K562 (cell line): ENCODE results near the gene ACE. TPM values are rescaled to one million over a fixed set of nuclear protein-coding genes. Genes with fewer than 3 reads are reported as not detected.
A peak's percentile ranks its signal among the peaks of the same experiment; 100 is the strongest.

ENCODE experiments used
- BHLHE40 ChIP-seq: IDR thresholded peaks from 2 replicates; pipeline ENCODE4 v1.6.1; 2011; ENCODE audit warnings: low read length, improper control_type of control experiment
- FOXA3 ChIP-seq, 2 experiments: fragments of 450-650 bp in 1 of 2; sonication (generic) in 1 of 2; formaldehyde crosslinking; IDR thresholded peaks in 1 of 2; conservative IDR thresholded peaks in 1 of 2; 2 replicates each; pipeline versions ENCODE4 v1.4.0 to v1.8.0; 2020 to 2022; ENCODE audit warnings: mild to moderate bottlenecking in 2 of 2, missing genetic modification reagents in 1 of 2
- HMG20B ChIP-seq: fragments of 250-450 bp; sonication (Bioruptor Pico); IDR thresholded peaks from 2 replicates; pipeline ENCODE4 v1.5.0; 2021; ENCODE audit warnings: mild to moderate bottlenecking
- KAT8 ChIP-seq: fragments of 450-650 bp; IDR thresholded peaks from 2 replicates; pipeline ENCODE4 v1.6.1; 2016; ENCODE audit warnings: low read depth, mild to moderate bottlenecking
- PHF8 ChIP-seq: fragments of 200-600 bp; sonication (generic); IDR thresholded peaks from 2 replicates; pipeline ENCODE4 v1.6.1; 2012; ENCODE audit warnings: mixed run types, mild to moderate bottlenecking, inconsistent platforms, low read length, moderate library complexity, borderline replicate concordance
- ZNF274 ChIP-seq: IDR thresholded peaks from 2 replicates; pipeline ENCODE4 v1.6.1; 2011; ENCODE audit warnings: low read depth, mild to moderate bottlenecking, low read length, moderate library complexity, borderline replicate concordance
- polyA plus RNA-seq, 8 experiments: library from polyadenylated mRNA; depleted of rRNA in 4 of 8; stranded (reverse) in 5 of 8; unstranded in 3 of 8; fragments of >200 nt; fragmentation: Nextera tagmentation in 2 of 8; fragmentation: Illumina TruSeq in 1 of 8; extraction: Ambion mirVana in 2 of 8; extraction: Trizol in 1 of 8; gene quantifications; 2 replicates each; pipeline versions ENCODE4 v1.2.1 to v1.2.3, GENCODE V29; 2011 to 2014; ENCODE audit warnings: inconsistent platforms in 1 of 8, missing spikeins in 1 of 8
- total RNA-seq, 7 experiments: library from RNA; depleted of rRNA in 6 of 7; stranded (reverse); fragments of >200 nt in 6 of 7; fragmentation: Illumina TruSeq in 2 of 7; extraction: Trizol in 2 of 7; gene quantifications; 2 replicates each; pipeline versions ENCODE4 v1.2.1 to v1.2.3, GENCODE V29; 2011 to 2021; ENCODE audit warnings: low replicate concordance in 1 of 7
- TF ChIP-seq, protein P1 (sequence below): fragments of 450-650 bp; IDR thresholded peaks from 2 replicates; pipeline ENCODE4 v1.6.1; 2016; ENCODE audit warnings: mild to moderate bottlenecking, moderate library complexity
- TF ChIP-seq, protein P2 (sequence below): fragments of 250-450 bp; sonication (Bioruptor Pico); IDR thresholded peaks from 2 replicates; pipeline ENCODE4 v1.5.0; 2021

Gene ACE
- total and polyA plus RNA-seq, 9 of the 15 experiments (the other 6 are each of a cell fraction or from before 2014, with no cell fraction given) = 0.07 to 2.5 (median 0.47) TPM; not detected in 1

DNA sequence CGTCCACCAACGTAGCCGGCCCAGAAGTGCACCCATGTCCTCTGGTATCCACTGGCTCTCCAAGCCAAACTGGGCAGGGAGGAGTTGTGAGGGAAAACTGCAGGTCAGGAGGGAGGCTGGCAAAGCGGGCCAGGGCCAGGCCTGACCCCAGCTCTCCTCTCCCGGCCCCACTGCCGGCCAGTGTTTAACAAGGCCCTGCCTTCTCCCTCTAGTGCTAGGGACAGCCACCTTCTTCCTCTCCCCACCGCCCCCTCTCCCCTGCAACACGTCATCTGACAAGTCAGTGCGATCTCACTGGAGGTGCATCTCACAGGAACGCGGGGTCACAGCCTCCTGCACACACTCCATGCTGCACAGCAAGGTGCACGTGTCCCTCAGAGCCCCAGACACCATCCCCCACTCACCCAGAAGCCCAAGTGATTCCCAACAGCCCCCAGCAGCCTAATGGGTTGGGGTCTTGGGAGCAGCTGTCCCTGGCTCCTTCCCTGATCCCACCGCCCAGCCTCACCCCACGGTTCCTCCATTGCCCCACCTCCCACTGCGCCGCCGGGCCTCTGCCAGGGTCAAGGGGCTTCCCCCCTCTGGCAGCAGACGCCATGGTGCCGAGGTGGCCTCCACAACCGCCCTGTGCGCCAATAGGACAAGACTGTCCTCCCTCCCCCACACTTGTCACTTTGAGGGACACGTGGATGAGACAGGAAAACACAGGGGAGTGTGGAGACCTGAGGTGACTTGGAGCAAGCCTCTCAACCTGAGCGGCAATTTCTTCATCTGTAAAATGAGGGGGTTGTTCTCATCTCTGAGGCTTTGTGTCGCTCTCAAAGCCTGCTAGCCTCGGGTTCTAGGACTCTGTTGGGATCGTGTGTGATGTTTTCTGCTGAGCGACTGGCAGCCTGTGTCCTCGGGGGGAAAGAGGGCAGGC, 1.1 kb upstream of the ACE start (continued):
- TF ChIP-seq, protein P1, sequence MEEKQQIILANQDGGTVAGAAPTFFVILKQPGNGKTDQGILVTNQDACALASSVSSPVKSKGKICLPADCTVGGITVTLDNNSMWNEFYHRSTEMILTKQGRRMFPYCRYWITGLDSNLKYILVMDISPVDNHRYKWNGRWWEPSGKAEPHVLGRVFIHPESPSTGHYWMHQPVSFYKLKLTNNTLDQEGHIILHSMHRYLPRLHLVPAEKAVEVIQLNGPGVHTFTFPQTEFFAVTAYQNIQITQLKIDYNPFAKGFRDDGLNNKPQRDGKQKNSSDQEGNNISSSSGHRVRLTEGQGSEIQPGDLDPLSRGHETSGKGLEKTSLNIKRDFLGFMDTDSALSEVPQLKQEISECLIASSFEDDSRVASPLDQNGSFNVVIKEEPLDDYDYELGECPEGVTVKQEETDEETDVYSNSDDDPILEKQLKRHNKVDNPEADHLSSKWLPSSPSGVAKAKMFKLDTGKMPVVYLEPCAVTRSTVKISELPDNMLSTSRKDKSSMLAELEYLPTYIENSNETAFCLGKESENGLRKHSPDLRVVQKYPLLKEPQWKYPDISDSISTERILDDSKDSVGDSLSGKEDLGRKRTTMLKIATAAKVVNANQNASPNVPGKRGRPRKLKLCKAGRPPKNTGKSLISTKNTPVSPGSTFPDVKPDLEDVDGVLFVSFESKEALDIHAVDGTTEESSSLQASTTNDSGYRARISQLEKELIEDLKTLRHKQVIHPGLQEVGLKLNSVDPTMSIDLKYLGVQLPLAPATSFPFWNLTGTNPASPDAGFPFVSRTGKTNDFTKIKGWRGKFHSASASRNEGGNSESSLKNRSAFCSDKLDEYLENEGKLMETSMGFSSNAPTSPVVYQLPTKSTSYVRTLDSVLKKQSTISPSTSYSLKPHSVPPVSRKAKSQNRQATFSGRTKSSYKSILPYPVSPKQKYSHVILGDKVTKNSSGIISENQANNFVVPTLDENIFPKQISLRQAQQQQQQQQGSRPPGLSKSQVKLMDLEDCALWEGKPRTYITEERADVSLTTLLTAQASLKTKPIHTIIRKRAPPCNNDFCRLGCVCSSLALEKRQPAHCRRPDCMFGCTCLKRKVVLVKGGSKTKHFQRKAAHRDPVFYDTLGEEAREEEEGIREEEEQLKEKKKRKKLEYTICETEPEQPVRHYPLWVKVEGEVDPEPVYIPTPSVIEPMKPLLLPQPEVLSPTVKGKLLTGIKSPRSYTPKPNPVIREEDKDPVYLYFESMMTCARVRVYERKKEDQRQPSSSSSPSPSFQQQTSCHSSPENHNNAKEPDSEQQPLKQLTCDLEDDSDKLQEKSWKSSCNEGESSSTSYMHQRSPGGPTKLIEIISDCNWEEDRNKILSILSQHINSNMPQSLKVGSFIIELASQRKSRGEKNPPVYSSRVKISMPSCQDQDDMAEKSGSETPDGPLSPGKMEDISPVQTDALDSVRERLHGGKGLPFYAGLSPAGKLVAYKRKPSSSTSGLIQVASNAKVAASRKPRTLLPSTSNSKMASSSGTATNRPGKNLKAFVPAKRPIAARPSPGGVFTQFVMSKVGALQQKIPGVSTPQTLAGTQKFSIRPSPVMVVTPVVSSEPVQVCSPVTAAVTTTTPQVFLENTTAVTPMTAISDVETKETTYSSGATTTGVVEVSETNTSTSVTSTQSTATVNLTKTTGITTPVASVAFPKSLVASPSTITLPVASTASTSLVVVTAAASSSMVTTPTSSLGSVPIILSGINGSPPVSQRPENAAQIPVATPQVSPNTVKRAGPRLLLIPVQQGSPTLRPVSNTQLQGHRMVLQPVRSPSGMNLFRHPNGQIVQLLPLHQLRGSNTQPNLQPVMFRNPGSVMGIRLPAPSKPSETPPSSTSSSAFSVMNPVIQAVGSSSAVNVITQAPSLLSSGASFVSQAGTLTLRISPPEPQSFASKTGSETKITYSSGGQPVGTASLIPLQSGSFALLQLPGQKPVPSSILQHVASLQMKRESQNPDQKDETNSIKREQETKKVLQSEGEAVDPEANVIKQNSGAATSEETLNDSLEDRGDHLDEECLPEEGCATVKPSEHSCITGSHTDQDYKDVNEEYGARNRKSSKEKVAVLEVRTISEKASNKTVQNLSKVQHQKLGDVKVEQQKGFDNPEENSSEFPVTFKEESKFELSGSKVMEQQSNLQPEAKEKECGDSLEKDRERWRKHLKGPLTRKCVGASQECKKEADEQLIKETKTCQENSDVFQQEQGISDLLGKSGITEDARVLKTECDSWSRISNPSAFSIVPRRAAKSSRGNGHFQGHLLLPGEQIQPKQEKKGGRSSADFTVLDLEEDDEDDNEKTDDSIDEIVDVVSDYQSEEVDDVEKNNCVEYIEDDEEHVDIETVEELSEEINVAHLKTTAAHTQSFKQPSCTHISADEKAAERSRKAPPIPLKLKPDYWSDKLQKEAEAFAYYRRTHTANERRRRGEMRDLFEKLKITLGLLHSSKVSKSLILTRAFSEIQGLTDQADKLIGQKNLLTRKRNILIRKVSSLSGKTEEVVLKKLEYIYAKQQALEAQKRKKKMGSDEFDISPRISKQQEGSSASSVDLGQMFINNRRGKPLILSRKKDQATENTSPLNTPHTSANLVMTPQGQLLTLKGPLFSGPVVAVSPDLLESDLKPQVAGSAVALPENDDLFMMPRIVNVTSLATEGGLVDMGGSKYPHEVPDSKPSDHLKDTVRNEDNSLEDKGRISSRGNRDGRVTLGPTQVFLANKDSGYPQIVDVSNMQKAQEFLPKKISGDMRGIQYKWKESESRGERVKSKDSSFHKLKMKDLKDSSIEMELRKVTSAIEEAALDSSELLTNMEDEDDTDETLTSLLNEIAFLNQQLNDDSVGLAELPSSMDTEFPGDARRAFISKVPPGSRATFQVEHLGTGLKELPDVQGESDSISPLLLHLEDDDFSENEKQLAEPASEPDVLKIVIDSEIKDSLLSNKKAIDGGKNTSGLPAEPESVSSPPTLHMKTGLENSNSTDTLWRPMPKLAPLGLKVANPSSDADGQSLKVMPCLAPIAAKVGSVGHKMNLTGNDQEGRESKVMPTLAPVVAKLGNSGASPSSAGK = peak; percentile 68; the same call in 1 of the 2 replicates
- TF ChIP-seq, protein P2, sequence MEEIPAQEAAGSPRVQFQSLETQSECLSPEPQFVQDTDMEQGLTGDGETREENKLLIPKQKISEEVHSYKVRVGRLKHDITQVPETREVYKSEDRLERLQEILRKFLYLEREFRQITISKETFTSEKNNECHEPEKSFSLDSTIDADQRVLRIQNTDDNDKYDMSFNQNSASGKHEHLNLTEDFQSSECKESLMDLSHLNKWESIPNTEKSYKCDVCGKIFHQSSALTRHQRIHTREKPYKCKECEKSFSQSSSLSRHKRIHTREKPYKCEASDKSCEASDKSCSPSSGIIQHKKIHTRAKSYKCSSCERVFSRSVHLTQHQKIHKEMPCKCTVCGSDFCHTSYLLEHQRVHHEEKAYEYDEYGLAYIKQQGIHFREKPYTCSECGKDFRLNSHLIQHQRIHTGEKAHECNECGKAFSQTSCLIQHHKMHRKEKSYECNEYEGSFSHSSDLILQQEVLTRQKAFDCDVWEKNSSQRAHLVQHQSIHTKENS (CRISPR knock-in tag) = no peak
- TF ChIP-seq FOXA3 (CRISPR knock-in tag; conservative IDR thresholded peaks at IDR 0.05 in 1 of 2, IDR thresholded peaks at IDR 0.05 in 1 of 2) = no peak
- no peak for TF ChIP-seq ZNF274
- TF ChIP-seq KAT8 = no peak
- TF ChIP-seq HMG20B (CRISPR knock-in tag) = no peak
- no peak for TF ChIP-seq PHF8
- TF ChIP-seq BHLHE40 = 0 out of 2 replicates have a peak, but pooled peaks have one; percentile 8
